Activated CD4-positive, alpha-beta T cell treated with anti-CD3 and anti-CD28 coated beads for 36 hours (primary cell): ENCODE measurements around the gene ERO1B. TPM values are rescaled to one million over a fixed set of nuclear protein-coding genes. Genes with fewer than 3 reads are reported as not detected.

ENCODE experiments used
- ATAC-seq: fragments of 200-7000 bp; cut with Tn5 transposase; one replicate; pipeline ENCODE4 v1.10.0; 2021; ENCODE audit warnings: mild to moderate bottlenecking, moderate library complexity
- CTCF ChIA-PET: fragments of 350-600 bp; sonication (Branson Sonifier 250); formaldehyde crosslinking; loops from one replicate; lab custom pipeline; 2021; ENCODE audit warnings: antibody characterized with exemption; lab: Charles Lee
- POLR2A ChIA-PET: fragments of 350-600 bp; sonication (Branson Sonifier 250); formaldehyde crosslinking; loops from one replicate; lab custom pipeline; 2021; ENCODE audit warnings: antibody characterized with exemption, inconsistent platforms; lab: Charles Lee
- DNase-seq: peaks from one replicate; pipeline ENCODE4 v3.0.0-alpha.2; 2020
- H3K27ac Mint-ChIP-seq: one replicate; pipeline ENCODE4 v1.8.0; 2021; ENCODE audit warnings: mixed read lengths
- H3K27me3 Mint-ChIP-seq: one replicate; pipeline ENCODE4 v1.8.0; 2021; ENCODE audit warnings: mixed read lengths
- H3K36me3 Mint-ChIP-seq: one replicate; pipeline ENCODE4 v1.8.0; 2021; ENCODE audit warnings: low read depth, mixed read lengths
- H3K4me1 Mint-ChIP-seq: one replicate; pipeline ENCODE4 v1.8.0; 2021; ENCODE audit warnings: mixed read lengths
- H3K4me3 Mint-ChIP-seq: one replicate; pipeline ENCODE4 v1.8.0; 2021; ENCODE audit warnings: mild to moderate bottlenecking, moderate library complexity, mixed read lengths
- H3K9me3 Mint-ChIP-seq: one replicate; pipeline ENCODE4 v1.8.0; 2021; ENCODE audit warnings: low read depth, mixed read lengths
- intact Hi-C, 2 experiments: fragments of 100-400 bp; cut with DNase I in 1 of 2; cut with micrococcal nuclease in 1 of 2; formaldehyde crosslinking; loops; one replicate each; pipeline versions ENCODE4 v1.14.2 to v1.15.1; 2022 to 2024; cut with DNase I, micrococcal nuclease
- total RNA-seq, 2 experiments: library from RNA; stranded (reverse); gene quantifications; one replicate each; pipeline ENCODE4 v1.2.3, GENCODE V29; 2021

The ERO1B gene
- total RNA-seq, 2 experiments from 2014 or later: 2.2 to 2.8 TPM

- no peak for DNase-seq
- Mint-ChIP-seq H3K9me3 (peaks cover 5% of the 10 kb centered on the region), H3K4me1 (peaks cover 13% of the 10 kb centered on the region), H3K4me3 (no peak overlapping the region), H3K27ac (no peak overlapping the region), H3K36me3 (peaks cover 7% of the 10 kb centered on the region), H3K27me3 (no peaks in the 10 kb centered on the region)
- CTCF ChIA-PET: no interaction called here
- no peak for ATAC-seq
- intact Hi-C loops: no loop called here
- POLR2A ChIA-PET: no interaction called here
Measured at GRCh38 chr1:236167578-236167977, 114.2 kb downstream of the ERO1B start.

GRCh38 chr1:236167154-236167553, 114.6 kb downstream of the ERO1B start:
- no peaks in the 10 kb centered on the region for H3K27me3 Mint-ChIP-seq
- H3K9me3 Mint-ChIP-seq: peaks cover 5% of the 10 kb centered on the region
- DNase-seq (no peak), ATAC-seq (no peak)
- intact Hi-C loops: no loop called here
- H3K36me3 Mint-ChIP-seq: peaks cover 9% of the 10 kb centered on the region
- H3K4me3 Mint-ChIP-seq: no peak overlapping the region
- no peak overlapping the region for H3K27ac Mint-ChIP-seq
- ChIA-PET CTCF (interaction anchor here (0.9 kb wide), 1 partner anchor 63 kb away, joined by 3 read pairs; no protein-coding TSS in a partner anchor), POLR2A (no interaction called here)
- peaks cover 13% of the 10 kb centered on the region for H3K4me1 Mint-ChIP-seq

- H3K4me3 Mint-ChIP-seq: no peak overlapping the region
Measured at GRCh38 chr1:236166041-236166440, 115.7 kb downstream of the ERO1B start.

More at GRCh38 chr1:236166041-236166440, 115.7 kb downstream of the ERO1B start:
- ChIA-PET CTCF (no interaction called here), POLR2A (no interaction called here)
- H3K27me3 Mint-ChIP-seq: no peaks in the 10 kb centered on the region
- intact Hi-C loops: no loop called here
- no peak overlapping the region for H3K27ac Mint-ChIP-seq
- ATAC-seq: no peak
- no peak for DNase-seq
- H3K36me3 Mint-ChIP-seq: peaks cover 19% of the 10 kb centered on the region
- peaks cover 13% of the 10 kb centered on the region for H3K4me1 Mint-ChIP-seq
- peaks cover 16% of the 10 kb centered on the region for H3K9me3 Mint-ChIP-seq

Other genes starting within 250 kb of the ERO1B start
- under 1 TPM; 0.07 to 0.14 TPM for gene NID1, start 216.9 kb downstream of the ERO1B start, total RNA-seq
- gene GPR137B, start 139.4 kb downstream of the ERO1B start, total RNA-seq: 1 to 10 TPM; 5.0 to 5.6 TPM
- gene EDARADD, start 112.3 kb upstream of the ERO1B start, total RNA-seq: 1 to 10 TPM; 2.8 to 4.5 TPM
- 100 to 1,000 TPM; 106 to 155 TPM for gene LGALS8, start 242.0 kb upstream of the ERO1B start, total RNA-seq